Middle frontal gyrus (tissue), 1 donor: ENCODE measurements around the gene FOXJ1.

Source experiments
- DNase-seq: peaks from one replicate; pipeline ENCODE4 v3.0.0-alpha.2; 2015; ENCODE audit warnings: low spot score; ENCODE audit errors: extremely low spot score

Gene FOXJ1

GRCh38 chr17:76092526-76093413 lies 48.3 kb downstream of the FOXJ1 start:
- DNase-seq: no peak

GRCh38 chr17:76091526-76092286 lies 49.3 kb downstream of the FOXJ1 start:
- DNase-seq: no peak

- no peak for DNase-seq
Measured at GRCh38 chr17:76090517-76091129, 50.4 kb downstream of the FOXJ1 start.

- DNase-seq: no peak
Measured at GRCh38 chr17:76089680-76090516, 51.1 kb downstream of the FOXJ1 start.

- DNase-seq: no peak
Measured at GRCh38 chr17:76088868-76089576, 52.0 kb downstream of the FOXJ1 start.

GRCh38 chr17:76088041-76088867 lies 52.8 kb downstream of the FOXJ1 start:
- DNase-seq: no peak

GRCh38 chr17:76087531-76087930 lies 53.5 kb downstream of the FOXJ1 start:
- no peak for DNase-seq

- DNase-seq: no peak
Measured at GRCh38 chr17:76086384-76086783, 54.7 kb downstream of the FOXJ1 start.
